Stimulated activated naive CD4-positive, alpha-beta T cell treated with Interleukin-2 at 50 U/mL for 16 hours (primary cell): Measurements from ENCODE around the gene AP4M1.

ENCODE experiments used
- DNase-seq: peaks from one replicate; lab custom pipeline; 2025; lab: John Stamatoyannopoulos, UW

AP4M1 gene, protein sequence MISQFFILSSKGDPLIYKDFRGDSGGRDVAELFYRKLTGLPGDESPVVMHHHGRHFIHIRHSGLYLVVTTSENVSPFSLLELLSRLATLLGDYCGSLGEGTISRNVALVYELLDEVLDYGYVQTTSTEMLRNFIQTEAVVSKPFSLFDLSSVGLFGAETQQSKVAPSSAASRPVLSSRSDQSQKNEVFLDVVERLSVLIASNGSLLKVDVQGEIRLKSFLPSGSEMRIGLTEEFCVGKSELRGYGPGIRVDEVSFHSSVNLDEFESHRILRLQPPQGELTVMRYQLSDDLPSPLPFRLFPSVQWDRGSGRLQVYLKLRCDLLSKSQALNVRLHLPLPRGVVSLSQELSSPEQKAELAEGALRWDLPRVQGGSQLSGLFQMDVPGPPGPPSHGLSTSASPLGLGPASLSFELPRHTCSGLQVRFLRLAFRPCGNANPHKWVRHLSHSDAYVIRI

DNA sequence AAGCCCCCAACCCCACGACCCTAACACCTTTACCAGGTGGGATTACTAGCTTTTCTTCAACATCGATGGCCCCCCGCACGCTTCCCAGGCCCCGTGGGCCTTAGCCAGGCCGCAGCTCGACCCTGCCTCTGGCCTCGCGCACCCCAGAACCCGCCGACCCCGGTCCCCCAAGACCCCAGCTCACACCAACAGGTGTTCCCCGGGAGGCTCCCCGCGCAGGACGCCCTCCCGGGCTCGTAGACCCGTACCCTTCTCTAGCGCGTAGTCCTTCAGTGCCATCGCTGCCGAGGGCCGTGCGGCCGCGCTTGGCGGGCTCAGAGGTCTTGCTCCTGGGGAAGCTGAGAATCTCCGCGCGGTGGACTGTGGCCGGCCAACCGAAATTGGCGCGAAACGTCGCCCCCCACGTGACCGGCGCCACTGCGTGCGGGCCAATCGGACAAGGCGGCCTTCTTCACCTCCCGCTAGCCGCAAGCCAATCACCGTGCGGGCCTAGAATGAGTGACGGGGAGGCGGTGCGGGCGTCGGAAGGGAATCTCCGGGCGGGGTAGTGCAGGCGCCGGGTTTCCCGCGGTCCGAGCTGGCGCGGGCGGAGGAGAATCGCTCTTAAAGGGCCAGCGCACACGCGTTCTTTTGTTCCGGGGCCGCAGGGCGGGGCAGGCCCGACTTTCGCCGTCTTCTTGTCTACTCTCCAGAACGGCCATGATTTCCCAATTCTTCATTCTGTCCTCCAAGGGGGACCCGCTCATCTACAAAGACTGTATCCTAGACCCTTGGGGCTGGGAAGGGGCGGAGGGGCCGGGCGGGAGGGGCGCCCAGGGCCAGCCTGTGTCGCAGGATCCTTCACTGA is at the start of gene AP4M1, which contains the start of gene MCM7:
AP4M1 (plus strand) TSS at position 628 of the 847 bp plus-strand sequence; CDS start at position 700, 72 bp downstream.
MCM7 (minus strand) TSS at position 382 of the 847 bp plus-strand sequence; CDS start at position 279, 103 bp downstream.
- DNase-seq = peak; percentile 97

- DNase-seq = no peak
Observed at GRCh38 chr7:100053215-100053614, 48.2 kb upstream of the AP4M1 start.

- DNase-seq = no peak
Observed at GRCh38 chr7:100057006-100057405, 44.4 kb upstream of the AP4M1 start.

- no peak for DNase-seq
Observed at GRCh38 chr7:100059251-100059739, 42.1 kb upstream of the AP4M1 start.

DNA sequence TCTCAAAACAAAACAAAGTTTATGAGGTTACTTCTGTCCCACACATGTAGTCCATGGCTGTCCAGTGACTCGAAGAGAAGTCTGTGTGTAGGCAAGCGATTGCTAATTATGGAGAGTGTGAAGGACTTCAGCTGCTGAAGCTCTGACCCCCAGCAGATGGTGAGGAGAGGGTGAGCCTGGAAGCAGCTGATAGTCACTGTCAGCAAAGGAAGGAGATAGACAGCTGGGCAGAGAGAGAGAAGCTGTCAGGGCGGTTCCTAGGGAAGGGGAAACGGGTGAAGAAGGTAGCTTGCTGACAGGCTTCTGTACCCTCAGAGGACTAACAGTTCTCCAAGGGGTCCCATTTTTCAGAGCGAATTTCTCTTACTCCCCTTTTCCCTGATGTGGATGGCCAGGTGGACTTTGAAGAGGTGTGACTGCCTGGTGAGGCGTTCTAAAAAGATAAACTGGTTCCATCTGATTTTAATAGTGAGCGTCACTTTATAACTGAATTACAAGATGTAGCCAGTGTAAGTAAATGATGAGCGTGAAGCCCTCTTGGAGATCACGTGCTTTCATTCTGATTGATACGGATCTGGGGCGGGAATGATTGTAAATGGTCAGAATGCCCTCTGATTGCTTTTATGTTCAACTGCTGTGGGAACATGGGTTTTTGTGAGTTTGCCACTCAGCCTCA is 39.8 kb upstream of the AP4M1 start:
- no peak for DNase-seq

DNA sequence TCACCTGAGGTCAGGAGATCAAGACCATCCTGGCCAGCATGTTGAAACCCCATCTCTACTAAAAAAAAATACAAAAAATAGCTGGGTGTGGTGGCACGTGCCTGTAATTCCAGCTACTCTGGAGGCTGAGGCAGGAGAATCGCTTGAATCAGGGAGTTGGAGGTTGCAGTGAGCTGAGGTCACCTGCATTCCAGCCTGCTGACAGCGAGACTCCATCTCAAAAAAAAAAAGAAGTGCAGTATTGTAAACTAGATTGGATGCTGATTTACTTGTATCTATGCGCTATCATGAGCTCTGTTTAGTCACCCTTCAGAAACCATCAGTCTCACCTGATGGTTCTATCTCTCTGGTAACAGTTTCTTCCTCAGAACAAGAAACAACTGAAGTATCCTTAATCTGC is 38.1 kb upstream of the AP4M1 start:
- DNase-seq = no peak

- DNase-seq = no peak
Observed at GRCh38 chr7:100064162-100064561, 37.3 kb upstream of the AP4M1 start.

DNA sequence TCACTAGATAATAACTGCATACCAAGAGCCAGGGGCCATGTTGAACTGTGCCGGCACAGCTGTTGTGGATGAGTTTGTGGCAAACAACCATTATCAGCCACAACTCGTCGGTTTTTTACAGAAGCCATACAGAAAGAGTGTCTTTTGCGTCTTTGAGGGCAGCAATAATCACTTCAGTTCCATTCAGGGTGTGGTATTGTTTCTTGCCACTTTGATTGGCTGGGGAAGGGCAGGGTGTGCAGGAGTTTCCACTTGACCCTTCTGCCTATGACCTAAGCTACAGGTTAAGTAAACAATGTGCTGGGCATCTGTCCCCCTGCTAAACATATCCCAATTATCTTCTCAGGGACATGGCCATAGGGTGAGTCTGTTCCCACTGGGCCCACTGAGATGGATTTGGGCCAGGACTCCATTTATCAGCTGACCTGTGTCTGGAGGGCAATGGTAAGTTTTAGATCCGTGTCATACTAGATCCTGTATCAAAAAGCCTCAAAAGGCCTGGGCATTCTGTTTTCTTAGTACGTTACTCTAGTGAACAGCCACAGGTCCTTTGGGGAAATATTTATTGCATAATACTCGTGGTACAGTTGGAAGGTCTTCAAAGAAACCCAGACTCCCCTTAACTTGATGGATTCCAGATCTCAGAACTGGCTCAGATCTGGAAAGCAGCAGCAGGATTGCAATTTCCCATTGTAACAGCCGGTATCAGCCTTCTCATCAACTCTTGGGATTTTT is 35.8 kb upstream of the AP4M1 start:
- no peak for DNase-seq

DNA sequence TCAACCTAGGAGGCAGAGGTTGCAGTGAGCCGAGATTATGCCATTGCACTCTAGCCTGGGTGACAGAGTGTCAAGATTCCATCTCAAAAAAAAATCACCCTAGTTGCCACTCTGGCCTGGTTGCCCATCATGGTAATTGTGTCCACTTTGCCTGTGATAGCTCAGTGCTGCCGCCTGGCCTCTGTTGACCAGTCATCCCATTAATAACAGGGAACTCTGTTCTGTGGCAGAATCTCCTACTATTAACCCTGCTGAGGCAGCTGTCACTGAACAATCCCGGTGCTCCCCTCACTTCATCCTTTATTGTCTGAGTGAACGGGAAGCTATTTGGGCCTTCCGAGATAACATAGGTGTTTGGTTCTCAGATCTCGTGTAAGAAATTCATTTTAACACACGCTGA is 34.5 kb upstream of the AP4M1 start:
- DNase-seq = no peak

DNA sequence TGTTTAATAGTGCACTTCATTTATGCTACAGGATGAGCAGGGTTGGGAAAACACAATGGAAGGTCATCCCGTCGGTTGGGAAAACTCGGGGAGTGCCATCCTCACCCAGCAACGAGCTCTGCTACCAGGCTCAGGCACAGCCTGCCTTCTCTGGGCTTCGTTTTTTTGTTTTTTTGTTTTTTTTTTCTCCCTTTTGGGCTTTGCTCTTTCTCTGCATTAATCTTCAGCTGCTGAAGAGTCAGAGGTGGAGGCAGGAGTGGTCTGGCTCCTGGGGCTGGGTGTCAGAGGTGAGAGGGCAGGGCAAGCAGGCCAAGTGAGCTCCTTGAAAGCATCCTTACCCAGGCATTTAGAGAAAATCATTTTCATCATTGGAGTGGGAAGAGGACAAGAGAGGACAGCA is 31.5 kb upstream of the AP4M1 start:
- no peak for DNase-seq

GRCh38 chr7:100071018-100071723 is 30.3 kb upstream of the AP4M1 start:
- no peak for DNase-seq

- no peak for DNase-seq
Observed at GRCh38 chr7:100072462-100072861, 29.0 kb upstream of the AP4M1 start.

GRCh38 chr7:100074841-100075240 is 26.6 kb upstream of the AP4M1 start:
- DNase-seq = no peak

DNA sequence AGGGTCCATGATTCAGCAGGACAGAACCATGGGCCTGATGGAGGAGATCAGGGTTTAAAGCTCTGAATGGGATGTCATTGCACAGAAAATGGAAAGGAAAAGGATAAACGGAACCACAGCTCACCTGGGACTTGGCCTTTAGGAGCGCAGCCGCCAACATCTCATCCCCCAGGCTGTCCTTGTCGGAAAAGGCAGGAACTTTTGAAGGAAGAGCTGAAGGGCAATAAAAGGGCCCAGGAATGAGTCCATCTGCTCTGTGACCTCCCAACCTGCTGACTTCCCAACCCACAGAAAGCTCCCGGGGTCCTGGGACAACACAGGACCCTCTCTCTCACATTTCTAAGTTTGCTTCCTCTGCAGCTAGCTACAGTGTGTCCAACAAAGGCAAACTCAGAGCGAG is 26.0 kb upstream of the AP4M1 start:
- DNase-seq = no peak

GRCh38 chr7:100077205-100077604 is 24.2 kb upstream of the AP4M1 start:
- no peak for DNase-seq

- no peak for DNase-seq
Observed at GRCh38 chr7:100079024-100079560, 22.4 kb upstream of the AP4M1 start.

DNA sequence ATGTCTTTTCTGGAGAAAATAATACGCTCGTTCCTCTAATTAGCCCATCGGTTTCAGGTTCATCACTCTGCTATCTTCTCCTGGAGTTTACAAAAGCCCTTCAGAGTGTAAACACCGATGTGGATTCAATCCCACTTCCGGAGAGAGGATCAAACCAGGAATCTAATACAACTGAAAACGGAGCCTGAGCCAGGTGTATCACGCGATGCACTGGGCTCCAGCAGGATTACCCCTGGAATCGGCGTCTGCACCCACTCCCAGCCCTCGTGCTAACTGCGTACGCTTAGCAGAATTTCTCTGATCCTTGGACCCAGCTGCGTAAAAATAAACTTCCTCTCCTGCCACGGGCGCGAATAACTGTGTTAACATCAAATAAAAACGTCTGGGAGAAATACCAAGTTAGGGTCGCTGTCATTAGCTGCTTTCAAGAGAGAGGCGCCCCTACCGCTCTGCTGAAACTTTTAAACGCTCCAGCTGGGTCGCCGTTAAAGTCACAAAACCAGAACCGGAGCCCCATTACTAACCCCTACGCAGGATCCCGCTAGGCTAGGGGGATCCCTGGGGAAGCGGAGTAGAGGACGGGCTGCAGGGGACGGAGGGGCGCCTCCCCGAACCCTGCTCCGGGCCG is 20.4 kb upstream of the AP4M1 start:
- DNase-seq = no peak

GRCh38 chr7:100081535-100082102 is 19.8 kb upstream of the AP4M1 start, which contains the start of gene ZNF3:
TSS of gene ZNF3 (minus strand) at chr7:100081723. CDS start at chr7:100077357, 4,366 bp downstream.
- peak; percentile 98 for DNase-seq

GRCh38 chr7:100082978-100083377 is 18.5 kb upstream of the AP4M1 start:
- no peak for DNase-seq

DNA sequence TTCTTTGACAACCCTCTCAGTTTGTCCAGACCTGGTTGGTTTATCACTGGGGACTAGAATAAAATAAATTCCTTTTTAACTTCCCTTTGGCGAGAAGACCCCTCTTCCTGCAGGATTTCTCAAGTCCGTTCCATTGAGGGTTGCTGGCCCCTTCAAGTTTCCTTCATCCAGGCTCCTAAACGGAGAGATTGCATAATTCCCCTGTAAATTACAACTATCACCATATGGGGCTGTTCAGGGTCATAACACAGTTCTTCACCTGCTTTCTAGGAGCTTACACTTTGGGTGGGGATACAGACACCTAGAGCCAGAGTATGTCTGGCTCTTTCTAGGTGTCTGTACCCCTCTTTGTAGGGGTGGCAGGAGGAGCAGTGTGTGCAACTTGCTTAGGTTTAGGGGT is 15.9 kb upstream of the AP4M1 start:
- no peak for DNase-seq
